ENCODE data around the gene IDH3G. TPM values are rescaled to one million over a fixed set of nuclear protein-coding genes. Genes with fewer than 3 reads are reported as not detected.
A peak's percentile ranks its signal among the peaks of the same experiment; 100 is the strongest.

The IDH3G gene
- total RNA-seq, 1 donor, result 40.2 TPM

DNA sequence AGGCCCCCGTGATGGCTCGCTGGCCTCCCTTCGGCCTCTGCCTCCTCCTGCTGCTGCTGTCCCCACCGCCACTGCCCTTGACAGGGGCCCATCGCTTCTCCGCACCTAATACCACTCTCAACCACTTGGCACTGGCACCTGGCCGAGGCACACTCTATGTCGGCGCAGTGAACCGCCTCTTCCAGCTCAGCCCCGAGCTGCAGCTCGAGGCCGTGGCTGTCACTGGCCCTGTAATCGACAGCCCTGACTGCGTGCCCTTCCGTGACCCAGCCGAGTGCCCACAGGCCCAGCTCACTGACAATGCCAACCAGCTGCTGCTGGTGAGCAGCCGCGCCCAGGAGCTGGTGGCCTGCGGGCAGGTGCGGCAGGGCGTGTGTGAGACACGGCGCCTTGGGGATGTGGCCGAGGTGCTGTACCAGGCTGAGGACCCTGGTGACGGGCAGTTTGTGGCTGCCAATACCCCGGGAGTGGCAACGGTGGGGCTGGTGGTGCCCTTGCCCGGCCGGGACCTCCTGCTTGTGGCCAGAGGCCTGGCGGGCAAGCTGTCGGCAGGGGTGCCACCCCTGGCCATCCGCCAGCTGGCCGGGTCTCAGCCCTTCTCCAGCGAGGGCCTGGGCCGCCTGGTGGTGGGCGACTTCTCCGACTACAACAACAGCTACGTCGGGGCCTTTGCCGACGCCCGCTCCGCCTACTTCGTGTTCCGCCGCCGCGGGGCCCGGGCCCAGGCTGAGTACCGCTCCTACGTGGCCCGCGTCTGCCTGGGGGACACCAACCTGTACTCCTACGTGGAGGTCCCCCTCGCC, 27.1 kb downstream of the IDH3G start:
- Histone ChIP-seq H3K9me3 (ENCODE audit: low read depth, low read length) (no peaks in the 10 kb centered on the region), H4K20me1 (ENCODE audit: insufficient read depth, low read length) (peaks cover 9% of the 10 kb centered on the region), H3K36me3 (ENCODE audit: insufficient read depth, low read length) (no peaks in the 10 kb centered on the region), H3K4me1 (ENCODE audit: insufficient read depth, low read length) (peaks cover 5% of the 10 kb centered on the region), H2AFZ (ENCODE audit: low read length) (no peak overlapping the region), H3K4me3 (ENCODE audit: insufficient read depth, low read length) (no peak overlapping the region), H3K27ac (ENCODE audit: low read depth, low read length) (no peak overlapping the region), H3K27me3 (ENCODE audit: insufficient read depth, low read length) (no peaks in the 10 kb centered on the region), H3K4me2 (ENCODE audit: insufficient read depth, low read length) (peak overlapping the region; percentile 67), H3K79me2 (ENCODE audit: insufficient read depth, low read length) (peaks cover 6% of the 10 kb centered on the region)
- TF ChIP-seq, protein P1, sequence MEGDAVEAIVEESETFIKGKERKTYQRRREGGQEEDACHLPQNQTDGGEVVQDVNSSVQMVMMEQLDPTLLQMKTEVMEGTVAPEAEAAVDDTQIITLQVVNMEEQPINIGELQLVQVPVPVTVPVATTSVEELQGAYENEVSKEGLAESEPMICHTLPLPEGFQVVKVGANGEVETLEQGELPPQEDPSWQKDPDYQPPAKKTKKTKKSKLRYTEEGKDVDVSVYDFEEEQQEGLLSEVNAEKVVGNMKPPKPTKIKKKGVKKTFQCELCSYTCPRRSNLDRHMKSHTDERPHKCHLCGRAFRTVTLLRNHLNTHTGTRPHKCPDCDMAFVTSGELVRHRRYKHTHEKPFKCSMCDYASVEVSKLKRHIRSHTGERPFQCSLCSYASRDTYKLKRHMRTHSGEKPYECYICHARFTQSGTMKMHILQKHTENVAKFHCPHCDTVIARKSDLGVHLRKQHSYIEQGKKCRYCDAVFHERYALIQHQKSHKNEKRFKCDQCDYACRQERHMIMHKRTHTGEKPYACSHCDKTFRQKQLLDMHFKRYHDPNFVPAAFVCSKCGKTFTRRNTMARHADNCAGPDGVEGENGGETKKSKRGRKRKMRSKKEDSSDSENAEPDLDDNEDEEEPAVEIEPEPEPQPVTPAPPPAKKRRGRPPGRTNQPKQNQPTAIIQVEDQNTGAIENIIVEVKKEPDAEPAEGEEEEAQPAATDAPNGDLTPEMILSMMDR (IDR thresholded peaks at IDR 0.05; ENCODE audit: extremely low read depth, low read depth, low read length), result no peak
- peak; percentile 83 for DNase-seq (ENCODE audit: insufficient read length, low spot score, missing footprints)

DNA sequence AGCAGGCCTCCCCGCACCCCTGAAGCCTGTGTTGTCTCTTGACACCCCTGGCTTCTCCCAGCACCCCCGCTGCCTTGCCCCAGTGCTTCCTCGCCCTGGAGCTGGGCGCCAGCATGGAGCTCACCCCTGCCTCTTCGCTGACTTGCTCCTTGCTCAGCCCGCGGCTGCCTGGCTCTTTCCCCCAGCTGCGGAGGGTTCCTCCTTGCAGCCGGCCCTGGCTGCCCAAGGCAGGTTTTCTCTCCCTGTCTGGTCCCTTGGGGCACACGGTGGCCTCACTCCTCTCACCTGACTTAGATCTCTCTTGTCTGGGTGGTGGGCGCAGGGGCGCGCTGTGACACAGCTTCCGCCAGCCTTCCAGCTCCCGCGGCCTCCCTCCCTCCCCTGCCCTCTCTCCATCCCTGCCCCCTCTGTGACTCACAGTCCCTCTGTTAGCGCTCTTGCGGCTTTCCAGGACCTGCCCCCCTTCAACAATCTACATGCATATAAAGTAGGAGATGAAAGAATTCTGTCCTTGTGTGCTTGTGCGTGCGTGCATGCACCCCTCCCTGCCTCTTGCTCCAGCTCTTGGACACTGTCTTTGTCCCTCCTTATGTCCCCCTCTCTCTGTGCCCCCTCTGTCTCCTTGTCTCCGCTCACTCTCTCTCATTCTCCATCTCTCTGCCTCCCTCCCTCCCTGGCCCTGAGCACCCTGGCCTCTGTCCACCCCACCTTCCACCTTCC, 27.9 kb downstream of the IDH3G start:
- TF ChIP-seq, protein P1 (IDR thresholded peaks at IDR 0.05; ENCODE audit: extremely low read depth, low read depth, low read length), result no peak
- DNase-seq (ENCODE audit: insufficient read length, low spot score, missing footprints), result peak; percentile 98
- Histone ChIP-seq H3K36me3 (ENCODE audit: insufficient read depth, low read length) (no peaks in the 10 kb centered on the region), H3K79me2 (ENCODE audit: insufficient read depth, low read length) (peaks cover 6% of the 10 kb centered on the region), H3K4me1 (ENCODE audit: insufficient read depth, low read length) (peaks cover 5% of the 10 kb centered on the region), H3K9me3 (ENCODE audit: low read depth, low read length) (no peaks in the 10 kb centered on the region), H2AFZ (ENCODE audit: low read length) (no peak overlapping the region), H3K4me3 (ENCODE audit: insufficient read depth, low read length) (peak overlapping the region; percentile 70), H3K27me3 (ENCODE audit: insufficient read depth, low read length) (no peaks in the 10 kb centered on the region), H3K4me2 (ENCODE audit: insufficient read depth, low read length) (peak overlapping the region; percentile 67), H3K27ac (ENCODE audit: low read depth, low read length) (peak overlapping the region; percentile 15), H4K20me1 (ENCODE audit: insufficient read depth, low read length) (peaks cover 9% of the 10 kb centered on the region)

DNA sequence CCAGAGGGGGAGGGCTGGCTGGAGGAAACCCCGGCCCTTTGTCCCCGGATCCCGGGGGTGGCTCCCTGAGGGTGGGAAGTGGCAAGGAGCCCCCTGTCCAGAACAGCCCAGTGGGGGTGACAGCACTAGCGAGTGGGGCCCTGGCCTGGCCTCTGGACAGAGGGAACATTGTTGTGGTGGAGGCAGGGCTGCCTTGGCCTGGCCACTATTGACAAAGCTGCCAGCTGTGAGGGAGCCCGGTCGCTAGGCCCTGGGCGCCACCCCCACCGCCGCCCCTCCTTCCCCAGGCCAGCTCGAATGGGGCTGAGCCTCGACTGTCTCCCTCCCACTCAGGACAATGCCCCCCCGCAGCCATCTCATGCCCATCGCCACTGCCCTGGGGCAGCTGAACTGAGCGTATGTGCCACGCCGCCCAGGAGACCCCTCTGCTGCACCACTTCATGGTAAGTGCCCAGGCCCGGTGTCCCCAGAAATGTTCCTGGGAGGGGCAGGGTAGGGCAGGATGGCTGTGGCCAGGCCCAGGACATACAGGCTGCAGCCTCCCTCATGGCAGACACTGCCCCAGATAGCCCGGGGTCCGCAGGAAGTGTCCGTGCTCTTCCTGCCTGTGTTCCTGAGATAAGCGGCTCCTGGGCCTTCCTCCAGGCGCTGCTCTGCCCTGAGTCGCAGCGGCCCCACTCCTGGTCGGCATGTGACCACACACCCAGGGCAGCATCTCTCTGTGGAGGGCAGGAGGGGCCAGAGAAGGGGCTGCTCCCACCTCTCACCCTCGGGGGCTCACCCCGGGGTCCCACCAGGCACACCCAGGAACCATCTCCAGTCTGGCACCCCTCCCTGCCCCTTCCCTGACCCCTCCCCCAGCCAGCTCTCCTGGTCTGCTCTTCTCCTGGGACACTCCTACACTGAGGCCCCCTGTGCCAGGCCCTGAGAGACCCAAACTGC, 28.8 kb downstream of the IDH3G start:
- Histone ChIP-seq H3K36me3 (ENCODE audit: insufficient read depth, low read length) (no peaks in the 10 kb centered on the region), H3K4me1 (ENCODE audit: insufficient read depth, low read length) (peaks cover 5% of the 10 kb centered on the region), H3K4me3 (ENCODE audit: insufficient read depth, low read length) (peak overlapping the region; percentile 70), H3K27ac (ENCODE audit: low read depth, low read length) (peak overlapping the region; percentile 17), H4K20me1 (ENCODE audit: insufficient read depth, low read length) (peaks cover 9% of the 10 kb centered on the region), H2AFZ (ENCODE audit: low read length) (no peak overlapping the region), H3K9me3 (ENCODE audit: low read depth, low read length) (no peaks in the 10 kb centered on the region), H3K79me2 (ENCODE audit: insufficient read depth, low read length) (peaks cover 6% of the 10 kb centered on the region), H3K4me2 (ENCODE audit: insufficient read depth, low read length) (peak overlapping the region; percentile 74), H3K27me3 (ENCODE audit: insufficient read depth, low read length) (no peaks in the 10 kb centered on the region)
- TF ChIP-seq, protein P1 (IDR thresholded peaks at IDR 0.05; ENCODE audit: extremely low read depth, low read depth, low read length), result no peak
- DNase-seq (ENCODE audit: insufficient read length, low spot score, missing footprints), result peak; percentile 90
